GM20431 (cell line): ENCODE data around the gene ATP6V0C.

Experiments used
- in situ Hi-C: fragments of 300-500 bp; cut with MseI, MboI; formaldehyde crosslinking; loops from one replicate; pipeline ENCODE4 v1.15.0; 2020; ENCODE audit warnings: low sequenced_read_pairs; ENCODE audit not compliant: unreplicated experiment

ATP6V0C gene

DNA sequence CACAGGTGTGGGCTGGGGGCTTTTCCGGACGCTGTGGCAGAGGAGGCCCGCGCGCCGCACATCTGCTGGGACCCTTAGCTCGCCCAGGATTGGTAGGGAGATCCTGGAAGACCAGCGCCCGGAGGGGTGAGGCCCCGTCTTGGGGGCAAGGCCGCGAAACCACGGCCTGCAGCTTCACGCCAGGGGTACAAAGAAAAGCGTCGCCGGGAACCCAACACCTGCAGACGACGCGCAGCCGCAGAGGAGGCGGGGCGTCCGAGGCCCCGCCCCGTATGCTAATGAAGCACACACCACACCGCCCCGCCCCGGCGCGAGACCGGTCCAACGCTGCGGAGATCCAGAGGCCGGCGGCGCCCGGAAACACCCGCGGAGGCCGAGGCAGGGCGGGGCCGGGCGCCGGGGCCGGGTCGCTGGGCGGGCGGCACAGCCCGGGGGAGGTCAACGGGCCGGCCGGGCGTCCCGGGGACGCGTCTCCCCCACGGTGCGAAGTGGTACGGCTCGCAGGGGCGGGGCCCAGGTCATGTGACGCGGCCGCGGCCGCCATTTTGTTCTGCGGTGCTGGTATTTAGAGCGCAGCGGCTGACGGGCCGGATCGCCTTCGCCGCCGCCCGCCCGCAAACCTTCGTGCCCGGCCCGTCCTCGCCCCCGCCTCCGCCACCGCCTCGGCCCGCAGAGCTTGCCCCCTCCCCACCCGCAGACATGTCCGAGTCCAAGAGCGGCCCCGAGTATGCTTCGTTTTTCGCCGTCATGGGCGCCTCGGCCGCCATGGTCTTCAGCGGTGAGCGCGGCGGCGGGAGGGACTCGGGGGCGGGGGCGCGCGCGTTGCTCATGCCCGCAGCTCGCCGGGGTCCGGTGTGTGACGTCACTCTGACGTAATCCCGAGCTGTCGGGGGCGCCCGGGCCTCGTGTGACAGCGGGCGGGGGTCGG is at the start of gene ATP6V0C:
Gene ATP6V0C, plus strand, starts transcription at position 548 of the 928 bp plus-strand sequence. Its CDS starts 152 bp downstream, at position 700.
- in situ Hi-C loops = no loop called here

DNA sequence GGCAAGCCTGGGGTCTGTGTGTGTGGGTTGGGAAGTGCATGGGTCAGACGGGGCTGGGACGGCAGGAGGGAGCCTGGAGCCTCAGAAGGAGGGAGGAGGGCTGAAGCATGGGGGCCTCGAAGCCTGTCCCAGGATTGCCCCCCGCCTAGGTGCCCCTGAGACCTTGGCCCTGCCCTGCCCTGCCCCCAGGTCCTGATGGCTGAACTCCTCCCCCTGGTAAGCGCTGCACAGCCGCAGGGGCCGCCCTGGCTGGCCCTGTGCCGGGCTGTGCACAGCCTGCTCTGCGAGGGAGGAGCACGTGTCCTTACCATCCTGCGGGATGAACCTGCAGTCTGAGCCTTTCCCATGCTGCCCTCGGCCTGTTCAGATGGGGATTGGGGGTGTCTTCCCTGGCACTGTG is 49.4 kb upstream of the ATP6V0C start:
- in situ Hi-C loops = no loop called here

DNA sequence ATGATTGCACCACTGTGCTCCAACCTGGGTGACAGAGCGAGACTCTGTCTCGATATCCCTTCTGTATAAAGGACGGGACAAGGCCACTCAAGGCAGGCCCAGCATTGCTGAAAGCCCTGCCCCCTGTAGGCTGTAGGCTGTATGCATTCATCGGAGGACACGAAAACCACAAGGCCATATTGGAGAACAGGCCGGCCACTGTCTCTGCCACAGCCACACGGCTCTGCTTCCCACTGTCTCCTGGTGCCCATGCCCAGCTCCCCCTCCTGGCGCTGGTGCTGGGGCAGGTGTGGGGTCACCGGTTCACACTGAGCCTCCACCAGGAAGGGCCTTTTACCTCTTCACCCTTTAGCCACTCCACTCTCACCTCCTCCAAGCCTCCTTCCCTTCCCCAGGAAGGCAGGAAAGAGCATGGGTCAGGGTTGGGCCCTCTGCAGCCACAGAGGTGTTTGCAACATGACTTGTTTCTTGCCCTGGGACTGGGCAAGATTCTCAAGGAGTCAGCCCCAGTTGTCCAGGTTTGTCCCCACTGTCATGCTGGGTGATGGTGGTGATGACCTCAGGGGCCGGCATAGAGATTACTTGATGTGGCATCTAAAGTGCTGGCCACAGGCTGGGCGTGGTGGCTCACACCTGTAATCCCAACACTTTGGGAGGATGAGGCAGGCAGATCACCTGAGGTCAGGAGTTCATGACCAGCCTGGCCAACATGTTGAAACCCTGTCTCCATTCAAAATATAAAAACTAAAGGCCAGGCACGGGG is 47.9 kb upstream of the ATP6V0C start:
- in situ Hi-C loops = no loop called here

DNA sequence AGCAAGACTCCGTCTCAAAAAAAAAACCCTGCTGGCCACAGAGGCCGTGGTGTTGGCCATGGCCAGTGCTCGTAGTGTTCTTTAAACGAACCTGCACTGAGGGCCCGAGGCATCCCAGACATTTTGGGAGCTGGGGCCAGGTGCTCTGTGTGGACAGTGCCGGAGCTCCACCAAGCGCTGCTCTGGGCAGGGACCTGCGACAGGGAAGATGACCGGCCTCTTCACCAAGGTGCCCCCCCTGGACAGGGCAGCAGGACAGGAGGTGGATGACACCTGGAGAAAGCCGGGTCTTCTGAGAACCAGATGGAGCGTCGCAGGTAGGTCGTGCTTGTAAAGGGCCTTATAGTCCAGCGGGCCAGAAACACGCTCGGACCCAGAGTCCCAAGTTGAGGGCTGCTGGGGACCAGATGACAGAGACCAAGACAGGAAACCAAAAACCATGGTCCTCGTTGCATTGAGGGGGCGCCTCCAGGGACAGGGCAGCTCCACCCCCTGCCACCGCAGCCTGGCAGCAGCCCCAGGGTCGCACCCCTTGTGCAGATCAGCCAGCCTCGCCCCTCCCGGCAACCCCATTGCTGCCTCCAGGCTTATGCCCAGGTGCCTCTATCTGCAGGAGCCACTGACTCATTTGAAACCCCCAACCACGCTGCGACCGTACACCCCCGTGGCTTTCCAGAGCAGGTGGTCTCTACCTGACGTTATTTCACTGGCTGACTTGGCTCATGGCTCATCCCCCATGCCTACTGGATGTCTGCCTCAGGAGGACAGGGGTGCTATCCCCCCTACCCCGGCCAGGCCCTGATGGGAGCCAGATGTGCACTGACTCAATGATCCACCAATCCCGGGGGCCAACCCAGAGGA is 46.9 kb upstream of the ATP6V0C start:
- in situ Hi-C loops = no loop called here

DNA sequence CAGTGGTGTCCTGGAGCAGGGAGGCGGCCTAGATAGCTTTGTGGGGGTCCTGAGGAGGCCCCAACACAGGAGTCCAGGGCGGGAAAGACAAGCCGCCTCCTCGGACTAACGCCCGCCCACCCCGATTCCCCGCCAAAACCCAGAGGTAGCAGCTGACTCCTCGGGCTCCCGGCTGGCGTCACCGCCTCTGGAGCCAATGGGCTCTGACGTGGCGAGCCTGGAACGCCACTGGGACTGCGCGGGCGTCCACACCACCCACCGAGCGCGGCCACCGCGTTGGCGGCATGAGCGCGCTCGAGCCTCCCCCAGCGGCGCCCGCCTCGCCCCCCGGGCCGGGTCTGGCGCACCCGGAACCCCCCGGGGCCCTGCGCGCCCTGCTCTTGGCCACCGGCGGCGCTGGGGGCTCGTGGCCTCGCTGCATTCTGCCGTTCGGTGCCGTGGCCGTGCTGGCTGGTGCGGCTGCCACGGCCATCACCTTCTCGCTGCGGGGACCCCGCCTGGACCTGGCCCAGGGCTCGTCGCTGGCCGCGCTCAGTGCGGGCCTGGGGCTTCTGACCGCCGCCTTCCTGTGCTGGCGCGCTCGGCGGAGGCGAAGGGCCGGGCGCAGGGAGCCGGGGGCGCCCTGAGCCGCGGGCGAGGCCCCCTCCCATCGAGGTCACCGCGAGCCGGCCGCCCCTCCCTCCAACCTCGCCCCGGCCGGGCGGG is 46.1 kb upstream of the ATP6V0C start:
- in situ Hi-C loops = no loop called here

DNA sequence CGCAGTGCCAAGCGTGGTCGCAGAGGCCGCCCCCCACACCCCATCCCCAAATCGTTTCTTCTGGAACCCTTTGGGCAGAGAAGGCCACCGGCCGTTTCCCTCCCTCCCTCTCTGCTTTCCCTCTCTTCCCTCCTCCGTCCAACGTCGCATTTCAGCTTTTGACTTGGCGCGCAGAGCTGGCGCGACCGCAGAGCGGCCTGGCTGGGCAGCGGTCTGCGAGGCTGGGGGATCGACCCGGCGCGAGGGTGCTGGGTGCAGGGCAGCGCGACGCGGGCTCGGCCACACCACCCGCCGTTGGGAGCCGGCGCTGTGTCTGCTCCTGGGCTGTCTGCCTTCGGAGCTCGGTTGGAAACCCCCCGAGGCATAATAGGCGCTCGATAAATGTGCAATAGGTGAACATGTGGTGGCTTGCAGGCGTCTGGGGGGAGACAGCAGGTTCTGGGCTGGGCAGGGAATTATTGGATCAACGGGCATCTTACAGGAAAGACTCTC is 45.5 kb upstream of the ATP6V0C start:
- in situ Hi-C loops = no loop called here

DNA sequence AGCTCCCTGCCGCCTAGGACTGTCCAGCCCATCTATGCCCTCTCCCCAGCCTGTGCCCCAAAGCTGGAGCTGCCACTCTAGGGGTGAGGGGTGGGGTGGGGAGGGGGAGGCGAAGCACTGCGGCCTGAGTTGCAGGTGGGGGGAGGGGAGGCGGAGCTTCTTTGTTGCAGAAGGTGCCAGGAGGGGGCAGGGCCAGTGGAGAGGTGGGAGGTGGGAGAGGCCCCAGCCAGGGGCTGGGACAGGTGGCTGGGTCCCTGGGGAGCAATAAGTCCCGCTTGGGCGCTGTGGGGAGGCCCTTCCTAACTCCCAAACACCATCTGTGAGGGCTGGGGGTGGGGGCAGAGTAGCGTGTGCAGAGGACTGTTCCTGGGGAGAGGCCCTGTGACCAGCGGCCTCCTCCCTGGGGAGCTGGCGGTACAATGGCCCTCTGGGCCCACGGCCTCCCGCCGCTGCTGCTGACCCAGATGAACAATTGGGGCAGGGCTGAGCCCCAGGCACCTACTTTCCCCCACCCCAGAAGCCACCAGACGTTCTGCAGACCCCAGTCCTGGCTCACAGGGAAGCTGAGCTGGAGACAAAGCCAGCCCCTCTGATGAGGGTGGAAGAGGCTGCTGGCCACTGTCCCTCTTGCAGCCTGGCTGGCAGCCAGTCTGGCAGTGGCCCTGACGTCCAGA is 44.9 kb upstream of the ATP6V0C start:
- in situ Hi-C loops = no loop called here

DNA sequence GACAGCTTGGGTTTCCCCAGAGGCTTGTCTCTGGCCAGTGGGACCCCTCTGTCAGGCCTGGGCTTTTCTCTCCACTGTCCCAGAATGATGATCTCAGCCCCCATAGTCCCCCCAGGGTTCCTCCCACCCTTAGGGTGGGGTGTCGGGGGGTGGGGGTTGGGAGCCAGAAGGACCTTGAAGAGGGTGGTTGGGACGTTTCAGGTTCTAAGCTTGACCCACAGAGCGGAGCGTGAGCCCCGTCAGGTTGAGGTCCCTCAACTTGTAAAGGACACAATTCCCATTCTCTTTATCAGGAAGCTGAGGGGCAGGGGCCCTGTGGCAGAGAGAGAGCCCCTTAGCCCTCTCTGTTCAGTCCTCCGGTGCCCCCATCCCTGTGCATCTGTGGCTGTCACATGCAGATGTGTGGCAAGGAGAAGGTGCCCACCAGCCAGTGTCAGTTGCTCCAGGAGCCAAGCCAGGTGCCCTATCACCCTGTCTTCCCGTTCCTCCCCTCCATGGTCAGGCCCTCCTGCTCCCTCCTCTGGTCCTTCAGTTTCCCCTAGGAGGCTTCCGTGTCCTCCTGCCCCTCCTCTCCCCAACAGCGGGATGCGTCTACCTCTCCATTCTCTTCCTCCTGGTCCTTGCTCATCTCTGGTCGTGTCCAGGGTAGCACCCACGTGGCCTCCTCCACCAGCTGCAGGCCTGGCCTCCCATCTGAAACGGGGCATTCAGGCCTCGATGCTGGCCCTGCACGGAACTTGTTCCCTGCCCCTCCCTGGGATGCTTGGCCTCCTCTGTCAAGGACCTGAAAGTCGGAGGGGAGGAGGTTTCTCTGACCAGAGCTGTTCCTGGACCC is 44.1 kb upstream of the ATP6V0C start:
- in situ Hi-C loops = no loop called here

DNA sequence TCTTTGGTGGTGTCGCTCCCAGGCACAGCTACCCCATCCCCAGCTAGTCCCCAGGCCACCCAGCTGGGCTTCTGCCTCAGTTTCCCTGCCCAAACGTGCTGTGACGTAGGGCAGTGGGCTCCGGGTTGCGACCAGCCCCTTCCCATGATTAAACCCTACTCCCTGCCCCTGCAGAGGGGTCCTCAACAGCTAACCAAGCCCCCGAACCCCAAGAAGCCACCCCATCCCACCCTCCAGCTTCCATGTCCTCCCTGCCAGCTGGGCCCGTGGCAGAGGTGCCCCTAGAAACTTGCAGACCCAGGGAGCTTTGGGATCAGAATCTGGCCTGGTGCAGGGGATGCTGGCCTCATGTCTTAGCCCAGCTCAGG is 43.5 kb upstream of the ATP6V0C start:
- in situ Hi-C loops = no loop called here

DNA sequence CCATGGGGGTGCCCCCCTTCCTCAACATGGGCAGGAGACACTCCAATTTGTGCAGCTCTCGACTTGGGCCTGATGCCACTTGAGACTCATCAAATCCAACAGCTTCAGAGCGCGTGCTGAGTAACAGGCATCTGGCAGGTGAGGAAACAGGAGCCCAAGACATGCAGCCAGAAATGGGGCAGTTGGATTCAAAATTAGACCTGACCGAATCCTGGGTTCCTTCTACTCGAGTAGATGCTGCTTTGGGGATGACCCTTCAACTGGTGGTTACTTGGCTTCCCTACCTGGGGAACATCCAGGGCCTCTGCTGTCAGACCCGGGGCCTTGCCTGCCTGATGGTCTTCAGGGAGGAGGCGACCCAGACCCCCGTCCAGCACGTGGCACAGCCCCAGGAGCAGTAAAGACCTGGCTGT is 43.1 kb upstream of the ATP6V0C start:
- in situ Hi-C loops = no loop called here

DNA sequence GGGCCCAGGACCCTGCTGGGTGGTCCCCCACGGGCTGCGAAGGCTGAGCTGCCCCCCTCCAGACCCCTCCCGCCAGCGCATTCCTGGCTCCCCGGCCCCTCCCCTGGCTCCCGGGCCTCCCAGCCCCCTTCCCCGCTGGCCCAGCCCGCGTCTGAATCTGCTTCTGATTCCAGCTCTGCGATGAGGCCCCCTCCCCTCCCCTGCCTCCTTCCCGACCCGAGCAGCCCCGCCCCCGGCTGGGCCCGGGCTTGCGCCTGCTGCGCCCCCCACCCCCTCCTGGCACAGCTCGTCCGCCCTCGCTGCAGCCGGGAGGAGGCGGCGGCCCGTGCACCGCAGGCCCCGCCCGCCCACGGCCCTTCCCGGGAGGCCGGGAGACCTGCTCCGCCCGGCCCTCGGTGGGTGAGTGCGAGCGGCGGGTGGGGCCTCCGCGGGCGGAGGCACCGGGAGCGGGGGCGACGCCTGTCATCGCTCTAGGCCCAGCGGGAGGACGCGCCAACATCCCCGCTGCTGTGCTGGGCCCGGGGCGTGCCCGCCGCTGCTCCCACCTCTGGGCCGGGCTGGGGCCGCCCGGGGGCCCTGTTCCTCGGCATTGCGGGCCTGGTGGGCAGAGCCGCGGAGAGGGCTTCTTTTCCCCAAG is 42.6 kb upstream of the ATP6V0C start, which contains the start of gene NTN3:
Gene NTN3, plus strand, starts transcription at position 282 of the 637 bp plus-strand sequence. CDS start 405 bp downstream, outside the sequence.
- in situ Hi-C loops = no loop called here

DNA sequence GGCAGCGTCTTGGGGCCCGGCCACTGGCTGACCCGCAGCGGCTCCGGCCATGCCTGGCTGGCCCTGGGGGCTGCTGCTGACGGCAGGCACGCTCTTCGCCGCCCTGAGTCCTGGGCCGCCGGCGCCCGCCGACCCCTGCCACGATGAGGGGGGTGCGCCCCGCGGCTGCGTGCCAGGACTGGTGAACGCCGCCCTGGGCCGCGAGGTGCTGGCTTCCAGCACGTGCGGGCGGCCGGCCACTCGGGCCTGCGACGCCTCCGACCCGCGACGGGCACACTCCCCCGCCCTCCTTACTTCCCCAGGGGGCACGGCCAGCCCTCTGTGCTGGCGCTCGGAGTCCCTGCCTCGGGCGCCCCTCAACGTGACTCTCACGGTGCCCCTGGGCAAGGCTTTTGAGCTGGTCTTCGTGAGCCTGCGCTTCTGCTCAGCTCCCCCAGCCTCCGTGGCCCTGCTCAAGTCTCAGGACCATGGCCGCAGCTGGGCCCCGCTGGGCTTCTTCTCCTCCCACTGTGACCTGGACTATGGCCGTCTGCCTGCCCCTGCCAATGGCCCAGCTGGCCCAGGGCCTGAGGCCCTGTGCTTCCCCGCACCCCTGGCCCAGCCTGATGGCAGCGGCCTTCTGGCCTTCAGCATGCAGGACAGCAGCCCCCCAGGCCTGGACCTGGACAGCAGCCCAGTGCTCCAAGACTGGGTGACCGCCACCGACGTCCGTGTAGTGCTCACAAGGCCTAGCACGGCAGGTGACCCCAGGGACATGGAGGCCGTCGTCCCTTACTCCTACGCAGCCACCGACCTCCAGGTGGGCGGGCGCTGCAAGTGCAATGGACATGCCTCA is 41.9 kb upstream of the ATP6V0C start:
- in situ Hi-C loops = no loop called here

DNA sequence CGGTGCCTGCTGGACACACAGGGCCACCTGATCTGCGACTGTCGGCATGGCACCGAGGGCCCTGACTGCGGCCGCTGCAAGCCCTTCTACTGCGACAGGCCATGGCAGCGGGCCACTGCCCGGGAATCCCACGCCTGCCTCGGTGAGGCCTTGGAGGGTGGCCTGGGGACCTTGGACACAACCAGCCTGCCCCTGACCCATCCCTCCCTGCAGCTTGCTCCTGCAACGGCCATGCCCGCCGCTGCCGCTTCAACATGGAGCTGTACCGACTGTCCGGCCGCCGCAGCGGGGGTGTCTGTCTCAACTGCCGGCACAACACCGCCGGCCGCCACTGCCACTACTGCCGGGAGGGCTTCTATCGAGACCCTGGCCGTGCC is 41.3 kb upstream of the ATP6V0C start:
- in situ Hi-C loops = no loop called here

DNA sequence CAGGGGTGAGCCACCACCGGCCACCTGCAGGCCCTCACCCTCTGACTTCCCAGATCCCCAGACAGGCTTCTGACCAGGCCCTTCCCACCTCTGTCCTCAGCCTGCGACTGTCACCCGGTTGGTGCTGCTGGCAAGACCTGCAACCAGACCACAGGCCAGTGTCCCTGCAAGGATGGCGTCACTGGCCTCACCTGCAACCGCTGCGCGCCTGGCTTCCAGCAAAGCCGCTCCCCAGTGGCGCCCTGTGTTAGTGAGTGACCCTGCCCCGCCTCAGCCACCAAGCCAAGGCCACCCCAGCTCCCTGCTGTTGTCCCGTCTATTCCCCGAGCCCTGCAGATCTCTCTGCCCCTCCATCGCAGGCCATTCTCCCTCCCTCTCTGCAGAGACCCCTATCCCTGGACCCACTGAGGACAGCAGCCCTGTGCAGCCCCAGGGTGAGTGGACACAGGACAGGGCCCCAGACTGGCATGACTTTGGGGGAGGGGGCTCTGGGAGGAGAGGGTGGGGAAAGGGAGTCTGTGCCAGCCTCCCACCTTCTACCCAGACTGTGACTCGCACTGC is 40.8 kb upstream of the ATP6V0C start:
- in situ Hi-C loops = no loop called here

DNA sequence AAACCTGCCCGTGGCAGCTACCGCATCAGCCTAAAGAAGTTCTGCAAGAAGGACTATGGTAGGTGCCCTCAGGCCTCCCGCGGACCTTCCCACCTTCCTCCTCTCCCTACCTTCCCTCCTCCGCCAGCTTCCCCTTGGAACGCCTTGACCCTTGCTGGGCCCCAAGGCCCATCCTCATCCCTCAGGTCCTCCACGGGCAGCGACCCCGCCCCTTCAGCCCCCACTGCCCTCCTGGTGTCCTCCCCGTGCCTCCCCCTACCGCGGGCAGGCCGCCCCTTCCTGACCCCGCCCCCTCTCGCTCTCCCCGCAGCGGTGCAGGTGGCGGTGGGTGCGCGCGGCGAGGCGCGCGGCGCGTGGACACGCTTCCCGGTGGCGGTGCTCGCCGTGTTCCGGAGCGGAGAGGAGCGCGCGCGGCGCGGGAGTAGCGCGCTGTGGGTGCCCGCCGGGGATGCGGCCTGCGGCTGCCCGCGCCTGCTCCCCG is 40.3 kb upstream of the ATP6V0C start:
- in situ Hi-C loops = no loop called here
